ENCODE data around the gene CSTF1.

The CSTF1 gene

DNA sequence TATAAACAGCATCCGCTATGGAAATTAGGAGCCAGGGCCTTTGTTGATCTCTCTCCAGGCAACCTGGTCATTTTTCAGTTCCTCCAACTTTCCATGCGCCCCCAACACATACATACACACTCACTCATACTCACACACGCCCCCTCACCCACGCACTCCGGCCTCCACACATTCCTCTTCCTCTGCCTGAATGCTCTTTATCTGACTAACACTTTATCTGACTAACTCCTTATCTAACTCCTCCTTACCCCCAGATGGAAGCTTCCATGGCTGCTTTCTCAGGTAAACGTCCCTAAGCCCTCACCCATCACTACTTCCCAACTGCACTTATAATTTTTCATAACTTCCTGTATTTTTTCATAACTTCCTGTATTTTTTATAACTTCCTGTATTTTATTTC is 37.1 kb downstream of the CSTF1 start:
- DNase-seq: peak in 1 of 2 donors; percentile 15
- no peaks in the 10 kb centered on the region for H3K9me3 ChIP-seq
- no peaks in the 10 kb centered on the region for H3K4me1 ChIP-seq
- H3K27ac ChIP-seq: no peak overlapping the region
- H3K27me3 ChIP-seq: no peaks in the 10 kb centered on the region
- H3K4me3 ChIP-seq: no peak overlapping the region
- H3K36me3 ChIP-seq: no peaks in the 10 kb centered on the region
- no peak for TF ChIP-seq CTCF (IDR thresholded peaks at IDR 0.05)
- intact Hi-C loops (cut with DNase I; ENCODE audit: low total_unique reads): no loop called here

DNA sequence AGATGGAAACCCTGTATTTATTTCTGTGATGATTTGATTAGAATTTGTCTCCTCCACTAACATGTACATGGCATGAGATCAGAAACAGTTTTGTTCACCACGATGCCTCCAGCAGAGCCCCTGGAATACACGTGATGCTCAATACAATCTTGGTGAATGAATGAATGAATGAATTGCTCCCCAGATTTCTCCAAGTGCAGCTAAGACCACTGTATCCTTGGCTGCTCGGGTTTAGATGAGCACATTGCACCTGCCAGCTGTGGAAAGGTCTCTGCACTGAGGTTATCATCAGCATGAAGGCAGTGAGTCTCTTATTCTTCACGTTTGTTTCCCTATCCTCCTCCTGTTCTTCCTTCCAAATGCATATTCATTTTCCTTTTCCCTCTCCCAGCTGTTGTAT is 37.5 kb downstream of the CSTF1 start:
- intact Hi-C loops (cut with DNase I; ENCODE audit: low total_unique reads): no loop called here
- H3K27me3 ChIP-seq: no peaks in the 10 kb centered on the region
- H3K4me3 ChIP-seq: no peak overlapping the region
- no peak for TF ChIP-seq CTCF (IDR thresholded peaks at IDR 0.05)
- no peaks in the 10 kb centered on the region for H3K9me3 ChIP-seq
- H3K36me3 ChIP-seq: no peaks in the 10 kb centered on the region
- peak in 1 of 2 donors; percentile 16 for DNase-seq
- H3K4me1 ChIP-seq: no peaks in the 10 kb centered on the region
- H3K27ac ChIP-seq: no peak overlapping the region

GRCh38 chr20:56430461-56430860 is 38.0 kb downstream of the CSTF1 start:
- Histone ChIP-seq H3K27me3 (no peaks in the 10 kb centered on the region), H3K9me3 (no peaks in the 10 kb centered on the region), H3K4me3 (no peak overlapping the region), H3K27ac (no peak overlapping the region), H3K4me1 (no peaks in the 10 kb centered on the region), H3K36me3 (no peaks in the 10 kb centered on the region)
- intact Hi-C loops (cut with DNase I; ENCODE audit: low total_unique reads): no loop called here
- no peak for TF ChIP-seq CTCF (IDR thresholded peaks at IDR 0.05)
- peak in 1 of 2 donors; percentile 64 for DNase-seq

DNA sequence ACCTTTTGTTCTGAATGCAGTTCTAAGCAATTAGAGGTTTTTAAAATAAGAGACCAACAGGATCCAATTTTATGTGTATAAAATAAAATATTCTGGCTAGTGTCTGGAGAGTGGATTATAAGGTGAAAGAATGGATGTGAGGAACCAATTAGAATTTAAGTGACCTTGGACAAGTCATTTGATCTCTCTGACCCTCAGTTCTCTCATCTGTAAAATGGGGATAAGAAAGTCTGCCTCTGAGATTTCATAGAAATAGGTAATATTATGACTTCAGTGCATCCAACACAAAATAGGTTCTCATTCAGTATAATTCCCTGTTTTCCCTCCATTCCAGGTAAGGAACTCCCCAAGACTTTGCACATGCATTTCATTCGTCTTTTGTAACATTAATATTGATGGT is 38.5 kb downstream of the CSTF1 start:
- intact Hi-C loops (cut with DNase I; ENCODE audit: low total_unique reads): no loop called here
- Histone ChIP-seq H3K4me3 (no peak overlapping the region), H3K27ac (no peak overlapping the region), H3K36me3 (no peaks in the 10 kb centered on the region), H3K27me3 (no peaks in the 10 kb centered on the region), H3K9me3 (no peaks in the 10 kb centered on the region), H3K4me1 (no peaks in the 10 kb centered on the region)
- TF ChIP-seq CTCF (IDR thresholded peaks at IDR 0.05): no peak
- no peak for DNase-seq

GRCh38 chr20:56431471-56431870 is 39.0 kb downstream of the CSTF1 start:
- no peaks in the 10 kb centered on the region for H3K27me3 ChIP-seq
- H3K27ac ChIP-seq: no peak overlapping the region
- no peak overlapping the region for H3K4me3 ChIP-seq
- TF ChIP-seq CTCF (IDR thresholded peaks at IDR 0.05): no peak
- H3K4me1 ChIP-seq: no peaks in the 10 kb centered on the region
- no peak for DNase-seq
- no peaks in the 10 kb centered on the region for H3K9me3 ChIP-seq
- intact Hi-C loops (cut with DNase I; ENCODE audit: low total_unique reads): no loop called here
- H3K36me3 ChIP-seq: no peaks in the 10 kb centered on the region

DNA sequence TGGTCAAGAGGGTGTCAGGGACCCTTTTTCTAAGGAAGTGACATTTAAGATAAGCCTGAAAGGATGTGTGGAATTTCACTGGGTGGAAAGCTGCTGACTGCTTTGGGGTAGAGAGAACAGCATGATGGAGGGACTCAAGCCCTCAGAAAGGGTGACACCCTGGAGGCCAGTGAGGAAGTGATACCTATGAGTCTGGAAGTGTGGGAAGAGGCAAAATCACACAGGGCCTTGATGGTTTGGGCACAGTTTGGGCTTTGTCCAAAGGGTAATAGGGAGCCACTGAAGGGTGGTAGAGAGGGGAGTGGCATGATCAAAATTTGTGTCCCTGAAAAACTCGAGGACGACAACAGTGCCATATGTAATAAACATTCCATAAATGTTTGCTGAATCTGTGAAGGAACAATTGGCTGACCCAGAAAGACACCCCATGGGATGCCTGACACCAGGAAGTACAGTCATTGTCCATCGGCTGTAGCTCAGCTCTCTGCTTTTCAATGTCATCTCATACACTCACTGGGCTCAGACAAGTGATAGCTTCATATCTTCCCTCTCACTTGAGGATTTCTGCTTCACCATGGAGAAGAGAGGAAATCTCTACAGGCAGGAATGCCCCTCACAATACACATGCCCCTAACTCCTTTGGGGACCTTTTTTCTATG is 40.9 kb downstream of the CSTF1 start:
- H3K4me3 ChIP-seq: no peak overlapping the region
- no peaks in the 10 kb centered on the region for H3K36me3 ChIP-seq
- intact Hi-C loops (cut with DNase I; ENCODE audit: low total_unique reads): no loop called here
- no peaks in the 10 kb centered on the region for H3K27me3 ChIP-seq
- no peak for TF ChIP-seq CTCF (IDR thresholded peaks at IDR 0.05)
- no peaks in the 10 kb centered on the region for H3K4me1 ChIP-seq
- peak in 1 of 2 donors; percentile 24 for DNase-seq
- no peaks in the 10 kb centered on the region for H3K9me3 ChIP-seq
- no peak overlapping the region for H3K27ac ChIP-seq
